ENCODE measurements around the gene PPP1R15B.

PPP1R15B gene

GRCh38 chr1:204376465-204376864, 35.2 kb downstream of the PPP1R15B start:
- no peak for TF ChIP-seq CTCF (IDR thresholded peaks at IDR 0.05; ENCODE audit: insufficient read depth, low read length, missing control alignments)
- CTCF ChIA-PET, result interaction anchor here (1.2 to 13.1 kb wide), 5 partner anchors 9 to 170 kb away, joined by 3 to 136 read pairs (median 18); partner anchors contain the start of gene PLEKHA6
- POLR2A ChIA-PET, result no interaction called here
- no peak for DNase-seq (ENCODE audit: low read depth, low spot score)
- H3K4me3 ChIP-seq (ENCODE audit: low read depth, low read length), result no peak overlapping the region

GRCh38 chr1:204373911-204374310, 37.7 kb downstream of the PPP1R15B start:
- ChIA-PET POLR2A (no interaction called here), CTCF (interaction anchor here (1.0 to 13.1 kb wide), 7 partner anchors 12 to 167 kb away, joined by 3 to 136 read pairs (median 6); partner anchors contain the start of genes GOLT1A and PLEKHA6)
- H3K4me3 ChIP-seq (ENCODE audit: low read depth, low read length), result no peak overlapping the region
- TF ChIP-seq CTCF (IDR thresholded peaks at IDR 0.05; ENCODE audit: insufficient read depth, low read length, missing control alignments), result no peak
- no peak for DNase-seq (ENCODE audit: low read depth, low spot score)

GRCh38 chr1:204370176-204370575, 41.4 kb downstream of the PPP1R15B start:
- DNase-seq (ENCODE audit: low read depth, low spot score), result no peak
- CTCF ChIA-PET, result interaction anchor here (0.8 to 4.4 kb wide), 8 partner anchors 10 to 205 kb away, joined by 3 to 51 read pairs (median 9); partner anchors contain the start of genes GOLT1A, PLEKHA6 and REN
- TF ChIP-seq CTCF (IDR thresholded peaks at IDR 0.05; ENCODE audit: insufficient read depth, low read length, missing control alignments), result no peak
- POLR2A ChIA-PET, result no interaction called here
- H3K4me3 ChIP-seq (ENCODE audit: low read depth, low read length), result no peak overlapping the region

- H3K4me3 ChIP-seq (ENCODE audit: low read depth, low read length), result no peak overlapping the region
- POLR2A ChIA-PET, result no interaction called here
- CTCF ChIA-PET, result interaction anchor here (0.6 to 4.4 kb wide), 10 partner anchors 8 to 204 kb away, joined by 3 to 51 read pairs (median 10); partner anchors contain the start of genes GOLT1A and REN
- no peak for TF ChIP-seq CTCF (IDR thresholded peaks at IDR 0.05; ENCODE audit: insufficient read depth, low read length, missing control alignments)
- no peak for DNase-seq (ENCODE audit: low read depth, low spot score)
Observed at GRCh38 chr1:204368996-204369726, 42.5 kb downstream of the PPP1R15B start.

GRCh38 chr1:204367956-204368355, 43.7 kb downstream of the PPP1R15B start:
- H3K4me3 ChIP-seq (ENCODE audit: low read depth, low read length), result no peak overlapping the region
- ChIA-PET CTCF (interaction anchor here (2.2 to 4.4 kb wide), 5 partner anchors 10 to 203 kb away, joined by 18 to 51 read pairs (median 21); partner anchors contain the start of genes GOLT1A and REN), POLR2A (no interaction called here)
- DNase-seq (ENCODE audit: low read depth, low spot score), result no peak
- no peak for TF ChIP-seq CTCF (IDR thresholded peaks at IDR 0.05; ENCODE audit: insufficient read depth, low read length, missing control alignments)

- ChIA-PET POLR2A (no interaction called here), CTCF (interaction anchor here (0.7 to 4.4 kb wide), 14 partner anchors 10 to 231 kb away, joined by 3 to 51 read pairs (median 6); partner anchors contain the start of genes GOLT1A and REN)
- DNase-seq (ENCODE audit: low read depth, low spot score), result no peak
- no peak overlapping the region for H3K4me3 ChIP-seq (ENCODE audit: low read depth, low read length)
- no peak for TF ChIP-seq CTCF (IDR thresholded peaks at IDR 0.05; ENCODE audit: insufficient read depth, low read length, missing control alignments)
Observed at GRCh38 chr1:204367193-204367858, 44.3 kb downstream of the PPP1R15B start.

Data from AG04449 (cell line).